Measurements from ENCODE around the gene TTLL7.

DNA sequence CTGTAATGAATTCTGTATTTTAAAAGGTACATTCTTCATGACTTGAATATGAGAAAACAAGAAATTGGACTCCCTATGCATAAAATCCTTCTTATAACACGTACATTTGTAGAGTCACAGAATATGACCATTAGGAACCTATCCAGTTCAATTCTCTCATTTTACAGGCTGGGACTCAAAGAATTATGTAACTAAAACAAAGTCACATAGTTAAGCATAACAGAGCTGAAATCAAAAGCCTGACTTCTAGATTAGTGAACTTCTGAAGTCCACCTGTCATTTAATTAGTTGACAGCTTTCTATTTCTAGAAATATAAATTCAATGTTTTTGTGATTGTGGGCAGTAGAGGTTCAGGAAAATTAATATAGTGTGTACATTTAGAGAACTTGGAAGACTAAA, 20.3 kb upstream of the TTLL7 start:
- TF ChIP-seq, protein P1, sequence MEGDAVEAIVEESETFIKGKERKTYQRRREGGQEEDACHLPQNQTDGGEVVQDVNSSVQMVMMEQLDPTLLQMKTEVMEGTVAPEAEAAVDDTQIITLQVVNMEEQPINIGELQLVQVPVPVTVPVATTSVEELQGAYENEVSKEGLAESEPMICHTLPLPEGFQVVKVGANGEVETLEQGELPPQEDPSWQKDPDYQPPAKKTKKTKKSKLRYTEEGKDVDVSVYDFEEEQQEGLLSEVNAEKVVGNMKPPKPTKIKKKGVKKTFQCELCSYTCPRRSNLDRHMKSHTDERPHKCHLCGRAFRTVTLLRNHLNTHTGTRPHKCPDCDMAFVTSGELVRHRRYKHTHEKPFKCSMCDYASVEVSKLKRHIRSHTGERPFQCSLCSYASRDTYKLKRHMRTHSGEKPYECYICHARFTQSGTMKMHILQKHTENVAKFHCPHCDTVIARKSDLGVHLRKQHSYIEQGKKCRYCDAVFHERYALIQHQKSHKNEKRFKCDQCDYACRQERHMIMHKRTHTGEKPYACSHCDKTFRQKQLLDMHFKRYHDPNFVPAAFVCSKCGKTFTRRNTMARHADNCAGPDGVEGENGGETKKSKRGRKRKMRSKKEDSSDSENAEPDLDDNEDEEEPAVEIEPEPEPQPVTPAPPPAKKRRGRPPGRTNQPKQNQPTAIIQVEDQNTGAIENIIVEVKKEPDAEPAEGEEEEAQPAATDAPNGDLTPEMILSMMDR (IDR thresholded peaks at IDR 0.05; ENCODE audit: low read length) = no peak
- no peak for TF ChIP-seq EZH2 (IDR thresholded peaks at IDR 0.05; ENCODE audit: borderline replicate concordance, low read length)
